GM18517 (cell line): Measurements from ENCODE around the gene HDLBP.

Source experiments
- ATAC-seq: cut with Tn5 transposase; IDR thresholded peaks from one replicate; pipeline ENCODE4 v1.9.1; 2021; ENCODE audit warnings: mild to moderate bottlenecking, moderate library complexity; ENCODE audit not compliant: unreplicated experiment

Gene HDLBP

GRCh38 chr2:241214209-241214608, 101.3 kb downstream of the HDLBP start:
- ATAC-seq, result no peak

- no peak for ATAC-seq
These were observed 101.9 kb downstream of the HDLBP start for GRCh38 chr2:241213567-241213966.

- ATAC-seq, result no peak
These were observed 102.4 kb downstream of the HDLBP start for GRCh38 chr2:241213041-241213440.

- ATAC-seq, result no peak
These were observed 104.2 kb downstream of the HDLBP start for GRCh38 chr2:241211276-241211675.

- ATAC-seq, result no peak
These were observed 106.2 kb downstream of the HDLBP start for GRCh38 chr2:241209271-241209670.

- no peak for ATAC-seq
These were observed 107.4 kb downstream of the HDLBP start for GRCh38 chr2:241208058-241208457.

- ATAC-seq, result no peak
These were observed 107.8 kb downstream of the HDLBP start for GRCh38 chr2:241207641-241208040.

GRCh38 chr2:241207151-241207550, 108.3 kb downstream of the HDLBP start:
- no peak for ATAC-seq

GRCh38 chr2:241205086-241205485, 110.4 kb downstream of the HDLBP start:
- no peak for ATAC-seq

GRCh38 chr2:241204490-241204889, 111.0 kb downstream of the HDLBP start:
- no peak for ATAC-seq

GRCh38 chr2:241204010-241204384, 111.5 kb downstream of the HDLBP start:
- ATAC-seq, result no peak

- no peak for ATAC-seq
These were observed 112.1 kb downstream of the HDLBP start for GRCh38 chr2:241203218-241204009.

GRCh38 chr2:241202681-241203080, 112.8 kb downstream of the HDLBP start:
- no peak for ATAC-seq

- ATAC-seq, result no peak
These were observed 113.2 kb downstream of the HDLBP start for GRCh38 chr2:241202268-241202585.

- no peak for ATAC-seq
These were observed 113.8 kb downstream of the HDLBP start for GRCh38 chr2:241201445-241202267.

GRCh38 chr2:241200822-241201395, 114.6 kb downstream of the HDLBP start:
- ATAC-seq, result no peak

- no peak for ATAC-seq
These were observed 115.3 kb downstream of the HDLBP start for GRCh38 chr2:241199897-241200821.

- ATAC-seq, result no peak
These were observed 116.2 kb downstream of the HDLBP start for GRCh38 chr2:241199286-241199685.

GRCh38 chr2:241198381-241199279, 116.8 kb downstream of the HDLBP start:
- ATAC-seq, result no peak

GRCh38 chr2:241197947-241198346, 117.5 kb downstream of the HDLBP start:
- no peak for ATAC-seq
